Colonic mucosa (tissue), 4 donors: ENCODE results near the gene PGAM2. TPM values are rescaled to one million over a fixed set of nuclear protein-coding genes. Genes with fewer than 3 reads are reported as not detected.

Experiments used
- DNase-seq: peaks from one replicate; pipeline ENCODE4 v3.0.0-alpha.2; 2020
- H3K27ac ChIP-seq: fragments of 200-600 bp; one replicate; pipeline ENCODE4 v1.8.0; 2021
- H3K27me3 ChIP-seq: fragments of 200-600 bp; one replicate; pipeline ENCODE4 v1.8.0; 2021
- H3K36me3 ChIP-seq: fragments of 200-600 bp; one replicate; pipeline ENCODE4 v1.8.0; 2021
- H3K4me1 ChIP-seq: fragments of 200-600 bp; one replicate; pipeline ENCODE4 v1.8.0; 2021; ENCODE audit warnings: mild to moderate bottlenecking
- H3K4me3 ChIP-seq: fragments of 200-600 bp; one replicate; pipeline ENCODE4 v1.8.0; 2021
- H3K9ac ChIP-seq, 2 donors: one replicate each; pipeline ENCODE4 v1.7.0; 2013; ENCODE audit warnings: control low read depth in 2 of 2, low read depth in 2 of 2, low read length in 2 of 2
- H3K9me3 ChIP-seq: fragments of 200-600 bp; one replicate; pipeline ENCODE4 v1.8.0; 2021
- CTCF ChIP-seq: fragments of 200-600 bp; IDR thresholded peaks from one replicate; pipeline ENCODE4 v1.8.0; 2022; ENCODE audit warnings: antibody characterized with exemption, mild to moderate bottlenecking
- intact Hi-C: fragments of 100-400 bp; cut with DNase I; formaldehyde crosslinking; loops from one replicate; pipeline ENCODE4 v1.14.1; 2022
- total RNA-seq, 2 donors: library from RNA; stranded (reverse); fragmentation: NEBNext Ultra II Directional in 1 of 2; extraction: Animal tissue kit (Norgen Biotek cat#: 25700) in 1 of 2; gene quantifications; one replicate each; pipeline ENCODE4 v1.2.1, GENCODE V29; 2021
- donor health status: healthy.
- donor health status: DM: no; HTN: no; CAD: no.
- donor health status: DM: no; HTN: no; CAD: no.

PGAM2 gene
- total RNA-seq, 2 donors from 2014 or later, result 0.29 to 0.52 TPM

- no peak overlapping the region for H3K27ac ChIP-seq
- H3K9me3 ChIP-seq, result no peaks in the 10 kb centered on the region
- no peak overlapping the region for H3K9ac ChIP-seq
- no peaks in the 10 kb centered on the region for H3K36me3 ChIP-seq
- H3K4me1 ChIP-seq, result peaks cover 17% of the 10 kb centered on the region
- DNase-seq, result no peak
- TF ChIP-seq CTCF, result no peak
- intact Hi-C loops, result no loop called here
- H3K4me3 ChIP-seq, result no peak overlapping the region
- no peaks in the 10 kb centered on the region for H3K27me3 ChIP-seq
Measured at GRCh38 chr7:44068054-44068453, 2.7 kb upstream of the PGAM2 start.

GRCh38 chr7:44067064-44067951, 1.9 kb upstream of the PGAM2 start:
- H3K9me3 ChIP-seq, result no peaks in the 10 kb centered on the region

GRCh38 chr7:44066494-44067063, 1.2 kb upstream of the PGAM2 start:
- no peaks in the 10 kb centered on the region for H3K36me3 ChIP-seq
- H3K27me3 ChIP-seq, result no peaks in the 10 kb centered on the region
- H3K4me1 ChIP-seq, result peaks cover 2% of the 10 kb centered on the region
- no peaks in the 10 kb centered on the region for H3K9me3 ChIP-seq
- TF ChIP-seq CTCF, result no peak
- H3K27ac ChIP-seq, result no peak overlapping the region
- H3K9ac ChIP-seq, result no peak overlapping the region
- intact Hi-C loops, result no loop called here
- DNase-seq, result no peak
- H3K4me3 ChIP-seq, result no peak overlapping the region

More at GRCh38 chr7:44067064-44067951, 1.9 kb upstream of the PGAM2 start:
- H3K4me1 ChIP-seq, result peaks cover 9% of the 10 kb centered on the region
- H3K4me3 ChIP-seq, result no peak overlapping the region
- H3K9ac ChIP-seq, result no peak overlapping the region
- intact Hi-C loops, result no loop called here
- H3K27me3 ChIP-seq, result no peaks in the 10 kb centered on the region
- no peak for TF ChIP-seq CTCF
- DNase-seq, result no peak
- no peak overlapping the region for H3K27ac ChIP-seq
- H3K36me3 ChIP-seq, result no peaks in the 10 kb centered on the region

GRCh38 chr7:44066111-44066460, 719 bp upstream of the PGAM2 start:
- Histone ChIP-seq H3K9me3 (no peaks in the 10 kb centered on the region), H3K4me3 (no peak overlapping the region), H3K36me3 (no peaks in the 10 kb centered on the region), H3K4me1 (no peaks in the 10 kb centered on the region), H3K9ac (no peak overlapping the region), H3K27ac (no peak overlapping the region), H3K27me3 (no peaks in the 10 kb centered on the region)
- no peak for TF ChIP-seq CTCF
- intact Hi-C loops, result no loop called here
- no peak for DNase-seq

- Histone ChIP-seq H3K9ac (no peak overlapping the region), H3K9me3 (no peaks in the 10 kb centered on the region), H3K4me1 (no peaks in the 10 kb centered on the region), H3K36me3 (peaks cover under 1% of the 10 kb centered on the region), H3K27ac (no peak overlapping the region), H3K27me3 (no peaks in the 10 kb centered on the region), H3K4me3 (no peak overlapping the region)
- intact Hi-C loops, result no loop called here
- no peak for TF ChIP-seq CTCF
- DNase-seq, result no peak
Measured at GRCh38 chr7:44064791-44065430, 456 bp downstream of the PGAM2 start.
